Activated CD4-positive, alpha-beta T cell treated with anti-CD3 and anti-CD28 coated beads, Interleukin-2, amount 50 U/mL, for 1 hour (primary cell): Measurements from ENCODE around the gene TMEM263.

Experiments used
- DNase-seq: peaks from one replicate; pipeline ENCODE4 v3.0.0-alpha.2; 2020

Gene TMEM263

GRCh38 chr12:106953352-106954250 is 2.1 kb upstream of the TMEM263 start:
- DNase-seq: no peak

- DNase-seq: peak; percentile 11
These were observed 988 bp upstream of the TMEM263 start for GRCh38 chr12:106954462-106955376.

GRCh38 chr12:106956048-106956578 is 406 bp downstream of the TMEM263 start:
- peak; percentile 56 for DNase-seq

GRCh38 chr12:106957583-106957982 is 1.9 kb downstream of the TMEM263 start:
- no peak for DNase-seq

GRCh38 chr12:106960443-106960842 is 4.7 kb downstream of the TMEM263 start:
- no peak for DNase-seq

- DNase-seq: no peak
These were observed 6.6 kb downstream of the TMEM263 start for GRCh38 chr12:106962286-106962685.

- DNase-seq: no peak
These were observed 8.8 kb downstream of the TMEM263 start for GRCh38 chr12:106964526-106964925.

GRCh38 chr12:106971065-106971464 is 15.4 kb downstream of the TMEM263 start:
- no peak for DNase-seq

GRCh38 chr12:106973545-106973944 is 17.8 kb downstream of the TMEM263 start:
- no peak for DNase-seq

GRCh38 chr12:106974511-106974910 is 18.8 kb downstream of the TMEM263 start:
- DNase-seq: no peak

GRCh38 chr12:106975098-106975497 is 19.4 kb downstream of the TMEM263 start:
- no peak for DNase-seq

- no peak for DNase-seq
These were observed 20.4 kb downstream of the TMEM263 start for GRCh38 chr12:106975993-106976658.

- no peak for DNase-seq
These were observed 21.0 kb downstream of the TMEM263 start for GRCh38 chr12:106976668-106977067.

- no peak for DNase-seq
These were observed 22.5 kb downstream of the TMEM263 start for GRCh38 chr12:106978035-106978800.

- no peak for DNase-seq
These were observed 25.2 kb downstream of the TMEM263 start for GRCh38 chr12:106980944-106981343.

GRCh38 chr12:106981788-106982187 is 26.1 kb downstream of the TMEM263 start:
- DNase-seq: no peak

GRCh38 chr12:106982229-106982628 is 26.5 kb downstream of the TMEM263 start:
- DNase-seq: no peak

- no peak for DNase-seq
These were observed 29.0 kb downstream of the TMEM263 start for GRCh38 chr12:106984588-106985137.

GRCh38 chr12:106985479-106985878 is 29.8 kb downstream of the TMEM263 start:
- DNase-seq: no peak

GRCh38 chr12:106986135-106986534 is 30.4 kb downstream of the TMEM263 start:
- DNase-seq: no peak

- DNase-seq: peak; percentile 74
These were observed 31.1 kb downstream of the TMEM263 start, which contains the start of gene MTERF2 for GRCh38 chr12:106986625-106987389. Gene MTERF2, minus strand, starts transcription at chr12:106987146. Its CDS starts 8,432 bp downstream, at chr12:106978714.
